ENCODE data around the gene KDM3A. TPM values are rescaled to one million over a fixed set of nuclear protein-coding genes. Genes with fewer than 3 reads are reported as not detected.
A peak's percentile ranks its signal among the peaks of the same experiment; 100 is the strongest.

Gene KDM3A
- total and polyA plus RNA-seq, 9 of the 15 experiments (the other 6 are each of a cell fraction or from before 2014, with no cell fraction given), result 7.5 to 95.4 (median 24.8) TPM

DNA sequence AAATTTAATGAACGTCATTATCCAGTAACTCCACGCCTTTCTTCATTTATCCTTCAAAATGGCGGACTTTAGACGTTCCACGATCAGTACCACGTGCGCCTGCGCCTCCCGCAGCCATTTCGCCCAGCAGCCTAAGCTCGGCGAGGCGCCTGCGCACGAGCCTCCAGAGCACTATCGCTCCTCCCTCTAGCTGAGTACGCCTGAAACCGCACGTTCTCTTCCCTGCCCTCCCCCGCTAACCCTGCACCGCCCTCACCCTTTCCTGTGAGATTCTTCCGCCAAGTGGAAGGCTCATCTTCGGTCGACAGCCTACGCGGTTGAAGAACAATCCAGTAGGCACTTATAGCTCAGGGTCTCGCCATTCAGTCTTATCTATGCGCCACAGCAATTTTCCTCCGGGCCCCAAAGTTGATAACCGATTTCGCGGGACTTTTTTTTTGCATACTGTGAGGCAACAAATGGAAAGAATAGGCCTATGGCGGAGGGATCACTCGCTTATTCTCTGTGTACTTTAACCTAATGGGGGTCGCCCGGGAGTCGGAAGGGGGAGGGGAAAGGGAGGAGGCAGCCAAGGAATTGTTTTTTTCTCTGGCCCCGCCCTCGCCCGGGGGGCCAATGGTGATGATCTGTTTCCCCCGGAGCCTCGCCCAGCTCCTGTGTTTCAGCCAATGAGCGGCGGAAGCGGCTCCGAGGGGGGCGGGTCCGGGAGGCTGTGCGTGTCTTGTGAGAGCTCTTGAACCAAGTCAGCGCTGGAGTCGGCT, at the start of gene KDM3A (continued):
- TF ChIP-seq, protein P1, sequence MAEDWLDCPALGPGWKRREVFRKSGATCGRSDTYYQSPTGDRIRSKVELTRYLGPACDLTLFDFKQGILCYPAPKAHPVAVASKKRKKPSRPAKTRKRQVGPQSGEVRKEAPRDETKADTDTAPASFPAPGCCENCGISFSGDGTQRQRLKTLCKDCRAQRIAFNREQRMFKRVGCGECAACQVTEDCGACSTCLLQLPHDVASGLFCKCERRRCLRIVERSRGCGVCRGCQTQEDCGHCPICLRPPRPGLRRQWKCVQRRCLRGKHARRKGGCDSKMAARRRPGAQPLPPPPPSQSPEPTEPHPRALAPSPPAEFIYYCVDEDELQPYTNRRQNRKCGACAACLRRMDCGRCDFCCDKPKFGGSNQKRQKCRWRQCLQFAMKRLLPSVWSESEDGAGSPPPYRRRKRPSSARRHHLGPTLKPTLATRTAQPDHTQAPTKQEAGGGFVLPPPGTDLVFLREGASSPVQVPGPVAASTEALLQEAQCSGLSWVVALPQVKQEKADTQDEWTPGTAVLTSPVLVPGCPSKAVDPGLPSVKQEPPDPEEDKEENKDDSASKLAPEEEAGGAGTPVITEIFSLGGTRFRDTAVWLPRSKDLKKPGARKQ (CRISPR knock-in tag; IDR thresholded peaks at IDR 0.05), result no peak
- TF ChIP-seq BRF1 (IDR thresholded peaks at IDR 0.05; ENCODE audit: borderline replicate concordance, extremely low read depth, insufficient read length), result no peak
- TF ChIP-seq MXI1 (IDR thresholded peaks at IDR 0.05; ENCODE audit: low read depth, low read length), result no peak
- peak; percentile 88 for TF ChIP-seq VEZF1 (CRISPR knock-in tag; IDR thresholded peaks at IDR 0.05)
- peak; percentile 63; the same call in 1 of the 2 replicates for TF ChIP-seq ZNF583 (CRISPR knock-in tag; IDR thresholded peaks at IDR 0.05)
- peak; percentile 92 for TF ChIP-seq HDAC3 (IDR thresholded peaks at IDR 0.05; ENCODE audit: borderline replicate concordance, partially characterized antibody)
- no peak for TF ChIP-seq PURB (CRISPR knock-in tag; IDR thresholded peaks at IDR 0.05; ENCODE audit: low read depth)
- TF ChIP-seq NFYB (IDR thresholded peaks at IDR 0.05; ENCODE audit: extremely low read depth, insufficient read length), result peak; percentile 73
- TF ChIP-seq NBN (IDR thresholded peaks at IDR 0.05; ENCODE audit: low read depth), result peak; percentile 99
- no peak for TF ChIP-seq ZNF316 (IDR thresholded peaks at IDR 0.05)
- peak; percentile 72 for TF ChIP-seq HNRNPLL (IDR thresholded peaks at IDR 0.05; ENCODE audit: low read depth, low read length, poor library complexity, severe bottlenecking)
- no peak for TF ChIP-seq SNRNP70 (optimal IDR thresholded peaks at IDR 0.05; ENCODE audit: low read depth, low read length)
- no peak for TF ChIP-seq SPI1 (IDR thresholded peaks at IDR 0.05; ENCODE audit: borderline replicate concordance, low read depth, low read length)
- TF ChIP-seq RBM39 (optimal IDR thresholded peaks at IDR 0.05; ENCODE audit: low read depth, low read length), result peak; percentile 93
- TF ChIP-seq NR2C2 (CRISPR knock-in tag; IDR thresholded peaks at IDR 0.05), result no peak
- peak; percentile 94 for TF ChIP-seq NR2C2 (tag; IDR thresholded peaks at IDR 0.05)
- no peak for TF ChIP-seq KHSRP (IDR thresholded peaks at IDR 0.05)
